Dermis microvascular lymphatic vessel endothelial cell (primary cell): Measurements from ENCODE around the gene C1orf226. TPM values are rescaled to one million over a fixed set of nuclear protein-coding genes. Genes with fewer than 3 reads are reported as not detected.
A peak's percentile ranks its signal among the peaks of the same experiment; 100 is the strongest.
"Not testable (repeated sequence)": the region's sequence is repeated elsewhere in the genome, so short reads cannot be mapped to it uniquely, and the experiment has no call there.

ENCODE experiments used
- DNase-seq, 2 donors: peaks; one replicate each; pipeline versions ENCODE4 v3.0.0 to v3.0.0-alpha.2; 2010; ENCODE audit warnings: low read depth in 2 of 2
- total RNA-seq: library from RNA; depleted of rRNA; stranded (reverse); fragments of >200 nt; gene quantifications from 2 replicates; pipeline ENCODE4 v1.2.1, GENCODE V29; 2014

The C1orf226 gene, protein sequence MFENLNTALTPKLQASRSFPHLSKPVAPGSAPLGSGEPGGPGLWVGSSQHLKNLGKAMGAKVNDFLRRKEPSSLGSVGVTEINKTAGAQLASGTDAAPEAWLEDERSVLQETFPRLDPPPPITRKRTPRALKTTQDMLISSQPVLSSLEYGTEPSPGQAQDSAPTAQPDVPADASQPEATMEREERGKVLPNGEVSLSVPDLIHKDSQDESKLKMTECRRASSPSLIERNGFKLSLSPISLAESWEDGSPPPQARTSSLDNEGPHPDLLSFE
- under 0.01 and 0.13 TPM in 2 replicates for total RNA-seq

DNA sequence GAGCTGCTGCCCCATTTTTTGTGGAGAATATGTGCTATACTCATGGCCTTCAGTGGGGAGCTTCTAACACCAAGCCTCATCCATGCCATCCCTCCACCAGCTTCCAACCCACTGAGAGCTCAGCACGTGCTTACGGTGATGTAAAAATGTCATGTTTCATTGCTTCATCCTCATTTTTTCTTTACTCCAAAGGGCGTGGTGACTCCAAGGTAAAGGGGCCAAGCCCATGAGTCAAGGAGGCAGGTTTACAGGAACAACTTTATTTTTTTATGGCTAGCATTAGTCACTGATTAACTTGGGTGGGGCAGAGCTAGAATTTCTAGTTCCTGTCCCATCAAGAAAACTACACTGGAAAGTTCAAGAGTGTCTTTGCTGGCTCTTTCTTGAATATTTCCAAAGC is at the start of gene C1orf226:
C1orf226 (plus strand) TSS at position 346 of the 400 bp plus-strand sequence. CDS start 174 bp downstream, outside the sequence.
- DNase-seq = no peak

DNA sequence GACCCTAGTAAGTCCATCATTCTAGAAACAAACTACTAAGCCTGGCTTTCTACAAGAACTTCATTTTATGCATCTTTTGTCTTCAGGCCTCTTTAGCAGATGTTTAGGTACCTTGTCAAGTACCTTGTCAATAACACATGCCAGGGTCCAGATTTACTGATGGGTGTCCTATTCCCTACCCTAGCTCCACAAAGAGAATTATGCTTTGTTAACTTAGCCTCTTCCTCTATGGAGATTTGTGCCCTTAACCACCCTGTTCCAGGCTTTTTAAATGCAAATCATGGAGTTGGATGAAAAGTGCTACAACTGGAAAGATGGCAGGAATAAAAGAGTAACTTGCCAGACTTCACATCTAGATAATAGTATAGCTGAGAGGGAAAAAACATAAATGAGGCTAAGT is 47.5 kb upstream of the C1orf226 start:
- DNase-seq = no peak

DNA sequence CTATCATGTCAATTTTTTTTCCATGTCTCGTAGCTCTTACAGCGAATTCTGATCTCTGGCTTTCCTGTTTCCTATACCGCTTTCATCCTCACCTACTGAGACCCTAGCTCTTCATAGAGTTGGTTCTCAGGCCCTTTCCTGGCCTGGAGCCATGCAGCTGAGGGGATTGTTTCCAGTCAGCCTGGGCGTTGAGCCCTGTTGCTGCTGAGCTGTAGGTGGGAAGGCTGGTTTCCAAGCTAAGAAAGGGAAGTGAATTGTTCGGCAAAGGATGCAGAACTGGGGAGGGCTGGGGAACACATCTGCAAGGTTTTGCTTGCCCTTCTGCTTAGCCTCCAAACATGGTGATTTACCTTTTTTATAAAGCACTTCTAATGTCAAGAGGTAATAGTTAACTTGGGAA is 46.4 kb upstream of the C1orf226 start:
- DNase-seq = peak in 1 of 2 donors; percentile 89

DNA sequence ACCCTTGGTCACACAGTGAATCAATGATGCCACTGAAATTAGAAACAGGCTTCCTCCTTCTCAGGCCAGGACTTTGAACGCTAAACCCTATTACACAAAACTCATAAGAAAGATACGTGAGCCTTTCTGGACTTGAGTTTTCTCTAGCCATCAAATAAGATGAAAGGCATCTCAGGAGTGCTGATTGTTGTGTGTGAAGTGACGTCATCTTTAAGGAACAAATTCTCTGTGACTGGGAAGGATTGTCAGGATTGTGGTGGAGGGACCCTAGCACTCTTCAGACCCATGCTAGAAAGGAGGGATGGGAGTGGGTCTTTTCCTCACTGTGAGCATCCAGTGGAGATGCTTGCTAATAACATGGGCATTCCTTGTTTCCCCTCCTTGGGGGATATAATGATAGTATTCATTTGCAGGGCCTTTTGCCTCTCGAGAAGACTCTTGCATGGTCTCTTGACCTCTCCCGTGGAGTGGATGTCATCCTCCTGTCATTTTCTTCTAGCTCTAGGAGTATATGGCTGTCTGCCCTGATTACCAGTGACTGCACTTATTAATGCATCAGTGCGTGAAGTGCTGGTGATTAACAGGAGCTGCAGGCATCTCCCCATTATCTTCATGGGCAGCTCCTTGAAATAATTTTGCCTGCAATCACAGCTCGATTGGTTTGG is 44.8 kb upstream of the C1orf226 start:
- DNase-seq = no peak

DNA sequence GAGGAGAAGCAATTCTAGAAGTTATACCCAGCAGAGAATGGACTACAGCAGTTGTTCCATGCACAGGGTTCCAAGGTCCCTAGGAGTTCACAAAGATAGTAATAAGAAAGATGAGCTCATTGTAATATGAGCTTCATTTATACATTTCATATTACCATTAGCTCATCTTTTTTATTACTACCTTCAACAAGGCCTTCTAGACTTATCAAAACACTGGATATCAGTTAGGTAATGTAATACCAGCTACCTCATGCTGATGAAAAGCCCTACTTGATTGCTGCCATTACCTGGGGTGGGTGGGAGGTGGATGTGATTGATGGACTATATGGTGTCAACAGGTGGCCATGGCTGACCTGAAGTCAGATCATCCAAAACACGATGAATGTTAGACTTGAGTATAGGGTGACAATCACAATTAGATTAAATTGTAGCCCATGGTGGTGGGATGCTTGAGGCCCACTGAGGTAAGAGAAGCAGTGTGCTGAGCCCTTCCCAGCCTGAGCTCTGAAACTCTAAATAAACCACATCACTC is 39.0 kb upstream of the C1orf226 start:
- no peak for DNase-seq

DNA sequence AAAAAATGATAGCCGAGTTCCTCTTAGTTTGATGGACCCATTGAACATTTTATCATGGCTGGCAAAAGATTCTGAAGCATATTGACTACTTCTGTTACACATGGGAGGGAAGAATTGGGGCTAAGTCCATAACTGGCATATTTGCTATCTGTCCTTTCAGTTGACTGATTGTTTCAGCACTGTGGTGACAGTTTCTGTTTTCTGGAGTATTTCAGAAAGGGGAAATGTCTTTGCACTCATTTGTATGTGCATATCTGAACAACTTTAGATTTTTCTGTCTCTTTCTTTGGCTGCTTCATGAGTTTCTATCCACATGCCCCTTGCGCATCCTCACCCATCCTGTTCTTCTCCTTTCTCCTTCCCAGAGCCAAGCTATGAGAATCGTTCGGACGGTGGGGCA is 38.1 kb upstream of the C1orf226 start:
- no peak for DNase-seq

DNA sequence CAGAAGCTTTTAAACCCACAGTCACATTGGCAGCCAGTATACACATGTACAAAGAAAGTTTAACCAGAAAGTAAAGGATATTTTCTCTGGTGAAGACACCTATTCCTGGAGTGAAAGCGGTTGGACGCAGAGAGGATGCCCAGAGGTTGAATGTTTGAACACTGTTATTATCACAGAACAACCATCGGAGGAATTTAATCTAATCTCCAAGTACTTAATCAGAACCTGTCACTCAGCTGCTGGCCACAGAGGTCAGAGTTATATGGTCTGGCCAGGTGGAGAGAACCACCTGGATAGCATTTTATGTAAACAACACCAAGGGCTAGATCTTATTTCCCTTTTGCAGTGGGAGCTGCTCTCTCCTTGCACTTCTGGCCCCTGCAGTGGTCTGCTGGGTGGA is 34.2 kb upstream of the C1orf226 start:
- peak in 1 of 2 donors; percentile 12 for DNase-seq

DNA sequence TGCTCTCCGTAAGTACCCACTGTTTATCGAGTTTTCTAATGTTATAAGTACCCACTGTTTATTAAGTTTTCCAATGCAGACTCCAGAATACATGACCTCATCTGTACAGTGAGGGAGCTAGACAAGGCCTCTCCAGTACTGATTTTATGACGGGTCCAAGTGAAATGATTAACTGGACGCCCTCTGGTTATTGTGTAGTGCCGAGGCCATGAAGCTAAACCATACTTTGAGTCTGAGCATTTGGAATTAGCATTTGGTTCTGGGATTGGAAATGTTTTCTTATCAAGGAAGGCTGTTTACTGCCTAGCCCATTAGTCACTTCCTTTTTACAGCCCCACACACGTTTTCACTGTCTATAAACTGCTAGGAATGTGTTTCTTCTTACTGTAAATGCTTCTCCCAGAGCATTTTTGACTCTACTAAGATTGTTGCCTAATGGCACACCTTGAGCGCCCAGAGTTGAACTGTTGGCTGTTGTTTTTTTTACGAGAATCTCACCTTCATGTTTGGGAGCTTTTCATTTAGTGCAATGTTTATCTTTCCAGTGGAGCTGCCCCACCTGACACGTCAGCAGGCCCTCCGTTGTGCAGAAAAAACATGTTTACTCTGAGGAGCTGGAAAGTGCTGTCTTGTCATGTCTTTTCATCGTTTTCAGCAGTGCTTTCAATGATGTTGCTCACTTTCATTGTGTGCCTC is 31.7 kb upstream of the C1orf226 start:
- peak in 1 of 2 donors; percentile 88 for DNase-seq

DNA sequence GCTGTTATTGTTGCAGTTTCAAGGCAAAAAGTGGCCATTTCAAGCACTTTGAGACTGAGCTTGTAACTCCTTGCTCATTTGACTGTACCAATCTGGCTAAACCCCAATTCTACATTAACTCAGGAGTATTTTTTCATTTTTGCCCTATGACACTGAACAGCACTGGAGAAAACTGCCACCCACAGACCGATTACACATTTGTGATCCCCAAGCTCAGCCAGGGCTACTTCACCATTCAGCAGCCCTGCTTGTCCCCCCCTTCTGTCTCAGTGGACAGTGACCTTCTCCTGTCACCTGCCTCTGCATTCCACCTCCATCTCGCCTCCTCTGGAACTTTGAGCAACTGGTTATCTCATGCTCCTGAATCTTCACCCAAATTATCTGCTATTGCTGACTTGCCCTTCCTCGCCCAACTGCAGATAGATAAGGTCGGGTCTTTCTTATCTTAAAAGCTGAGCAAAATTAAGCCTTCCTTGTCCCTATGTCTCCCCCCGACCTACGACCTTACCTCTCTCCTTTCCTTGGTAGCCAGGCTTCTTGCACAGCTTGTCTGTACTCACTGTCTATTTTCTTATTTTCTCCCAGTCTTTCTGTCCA is 30.2 kb upstream of the C1orf226 start:
- no peak for DNase-seq

DNA sequence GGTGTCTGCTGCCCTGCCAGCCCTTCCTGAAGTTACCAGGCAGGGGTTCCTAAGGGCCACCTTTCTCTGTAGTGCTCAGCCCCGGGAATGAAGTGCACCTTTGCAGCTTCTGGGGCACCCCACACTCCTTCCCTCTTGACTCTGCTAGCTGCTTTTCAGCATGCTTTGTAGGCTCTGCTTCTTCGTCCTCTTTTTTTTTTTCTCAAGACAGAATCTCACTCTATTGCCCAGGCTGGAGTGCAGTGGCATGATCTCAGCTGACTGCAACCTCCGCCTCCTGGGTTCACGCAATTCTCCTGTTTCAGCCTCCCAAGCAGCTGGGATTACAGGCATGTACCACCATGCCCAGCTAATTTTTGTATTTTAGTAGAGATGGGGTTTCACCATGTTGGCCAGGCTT is 29.7 kb upstream of the C1orf226 start:
- DNase-seq = not testable (repeated sequence)

DNA sequence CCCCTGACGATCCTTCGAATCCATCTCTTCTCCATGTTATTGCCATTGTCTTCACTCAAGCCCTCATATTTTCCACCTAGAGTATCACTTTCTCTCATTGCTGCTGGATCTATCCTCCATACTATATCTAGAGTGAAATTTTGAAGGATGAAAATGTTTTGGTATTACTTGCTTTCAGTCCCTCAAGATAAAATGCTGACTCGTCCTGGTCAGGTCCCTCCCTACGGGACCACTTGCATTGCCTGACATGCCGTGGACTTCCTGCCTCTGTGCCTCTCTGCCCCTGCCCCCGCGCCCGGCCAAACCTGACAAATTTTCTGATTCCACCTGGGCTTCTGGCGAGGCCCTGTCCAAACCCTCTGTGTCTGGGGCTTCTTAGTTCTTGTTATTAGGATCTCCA is 28.4 kb upstream of the C1orf226 start:
- DNase-seq = no peak

DNA sequence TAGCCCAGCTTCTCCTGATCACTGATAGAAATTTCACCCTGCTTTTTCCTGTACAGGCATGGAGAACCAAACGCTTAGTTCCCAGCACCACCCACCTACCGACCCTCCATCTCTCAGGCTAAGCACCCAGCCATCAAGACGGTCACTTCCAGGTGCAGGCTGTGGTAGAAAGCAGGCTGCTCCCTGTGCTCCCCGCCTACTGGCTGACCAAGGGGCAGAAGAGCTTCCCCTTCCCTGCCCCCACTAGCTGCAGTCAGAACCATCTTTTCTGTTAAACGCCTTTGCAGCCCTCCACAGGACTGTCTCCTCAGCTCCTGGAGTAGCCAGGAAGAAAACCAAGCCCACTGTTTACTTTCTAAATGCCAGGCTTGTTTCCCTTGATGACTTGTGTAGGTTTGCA is 27.8 kb upstream of the C1orf226 start:
- no peak for DNase-seq

DNA sequence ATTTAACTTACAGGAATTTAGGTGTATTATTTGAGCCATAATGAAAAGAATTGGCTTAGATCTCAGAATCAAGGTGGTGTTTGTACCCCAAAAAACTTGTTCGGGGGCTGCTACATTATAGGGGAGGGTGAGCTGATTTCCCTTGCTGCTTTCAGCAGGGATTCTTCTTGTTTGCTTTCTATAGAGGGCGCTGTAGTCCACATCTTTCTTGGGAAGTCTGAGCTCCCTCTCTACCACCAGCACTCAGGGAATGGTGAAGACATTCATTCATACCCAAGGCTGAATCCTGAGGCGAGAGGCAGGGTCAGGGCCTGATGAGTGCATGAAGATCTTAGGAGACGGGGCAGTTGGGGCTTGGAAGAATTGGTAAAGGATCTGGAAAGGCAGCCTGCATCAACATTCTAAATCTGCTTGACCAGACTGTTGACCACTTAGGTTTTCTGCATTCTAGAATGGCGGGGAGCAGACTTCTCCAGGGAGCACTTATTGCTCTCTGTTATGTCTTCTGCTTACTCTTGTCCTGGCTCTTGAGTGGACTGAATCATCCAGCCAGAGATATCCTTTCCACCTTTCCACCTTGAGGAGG is 23.8 kb upstream of the C1orf226 start:
- DNase-seq = peak; percentile 5 to 38

DNA sequence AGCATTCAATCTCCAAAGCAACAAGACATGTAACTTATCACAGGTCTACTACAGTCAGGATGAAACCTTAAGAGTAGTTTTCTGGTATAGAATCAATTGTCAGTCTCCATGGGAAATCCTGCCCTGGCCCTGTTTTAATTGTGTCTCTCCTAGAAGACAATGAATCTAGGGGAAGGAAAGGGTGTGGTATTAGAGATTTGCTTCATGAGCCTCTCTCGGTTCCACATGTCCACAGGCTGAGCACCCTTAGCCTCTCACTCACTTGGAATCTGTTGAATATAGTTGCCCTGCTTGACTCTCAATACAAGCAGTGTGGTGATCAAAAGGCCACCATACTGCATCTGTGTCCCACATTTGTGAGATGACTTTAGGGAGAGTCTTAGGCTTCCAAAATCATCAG is 22.6 kb upstream of the C1orf226 start:
- no peak for DNase-seq

DNA sequence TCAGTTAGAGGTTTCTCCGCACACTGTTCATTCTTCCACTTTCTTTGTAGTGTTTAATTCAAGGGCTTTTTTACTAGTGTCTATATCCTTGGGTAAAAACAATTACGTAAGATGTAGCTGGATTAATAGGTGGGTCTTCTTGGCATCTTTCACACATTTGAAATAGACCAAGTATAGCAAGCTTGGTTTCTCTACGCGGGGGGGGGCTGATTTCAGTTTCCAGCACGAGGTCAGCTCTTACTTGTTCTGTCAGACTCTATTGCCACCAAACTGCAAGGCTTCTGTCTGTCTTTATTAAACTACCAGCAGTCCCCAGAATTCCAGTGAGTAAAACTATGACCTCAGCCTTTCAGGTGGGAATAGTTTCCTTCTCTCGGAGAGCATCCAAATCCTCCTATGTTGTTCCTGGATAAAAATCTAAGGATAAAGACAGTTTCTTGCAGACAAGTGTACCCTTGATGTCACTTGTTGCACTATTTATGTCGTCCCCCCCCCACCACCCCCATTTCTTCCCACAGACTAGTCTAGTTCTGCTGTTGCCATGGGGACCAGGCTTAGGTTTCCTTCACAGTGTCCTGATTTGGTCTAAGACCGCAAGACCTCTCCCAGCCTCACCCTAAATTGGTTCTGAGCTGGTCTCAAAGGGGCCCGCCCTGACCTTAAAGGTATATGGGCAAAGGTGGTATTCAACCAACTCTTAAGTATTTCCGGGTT is 21.8 kb upstream of the C1orf226 start:
- DNase-seq = no peak

DNA sequence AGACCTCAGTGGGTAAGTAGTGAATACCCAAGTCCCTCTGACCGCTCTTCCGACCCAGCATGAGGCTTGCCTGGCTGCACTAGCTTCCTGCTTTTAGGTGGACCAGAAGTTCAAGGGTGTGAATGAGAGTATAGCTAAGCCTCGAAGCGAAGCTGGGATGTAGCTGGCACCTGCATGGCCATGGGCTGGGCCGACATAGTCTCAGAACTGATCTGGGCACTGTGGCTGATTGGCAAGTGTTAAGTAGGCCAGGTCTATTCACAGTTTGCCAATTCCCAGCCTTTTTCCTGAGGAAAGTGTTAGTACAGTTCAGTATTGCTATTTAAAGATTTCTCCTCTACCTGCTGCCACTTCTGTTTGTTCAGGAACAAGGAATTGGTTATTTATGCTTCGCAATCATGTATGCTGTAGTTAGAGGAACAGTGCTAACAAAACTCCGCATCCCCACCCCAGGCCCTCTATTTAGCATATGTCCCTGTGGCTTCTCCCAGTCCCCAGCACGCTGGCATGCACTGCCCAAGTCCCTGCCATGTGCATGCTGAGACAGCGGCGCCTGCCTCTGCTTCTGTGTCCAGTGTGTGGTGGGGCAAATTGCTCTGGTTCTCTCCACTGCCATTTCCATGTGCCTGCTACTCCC is 21.2 kb upstream of the C1orf226 start:
- no peak for DNase-seq

DNA sequence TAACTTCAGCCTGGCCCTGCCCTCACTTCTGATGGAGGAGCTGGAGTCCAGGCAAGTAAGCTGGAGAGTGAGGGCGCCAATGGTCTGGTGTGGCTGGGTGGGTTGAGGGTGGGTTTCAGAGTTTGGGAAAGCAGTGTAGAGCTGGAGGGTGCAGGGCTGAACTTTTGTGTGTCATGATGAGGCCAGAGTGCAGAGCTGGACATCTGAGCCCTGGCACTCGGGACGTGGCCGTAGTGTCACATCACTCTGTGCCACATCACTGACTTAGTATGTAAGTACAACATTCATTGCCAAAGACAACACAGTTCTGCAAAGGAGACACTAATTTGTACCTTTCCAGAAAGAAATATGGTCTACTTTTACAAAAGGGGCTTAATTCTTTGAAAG is 20.7 kb upstream of the C1orf226 start:
- DNase-seq = no peak

DNA sequence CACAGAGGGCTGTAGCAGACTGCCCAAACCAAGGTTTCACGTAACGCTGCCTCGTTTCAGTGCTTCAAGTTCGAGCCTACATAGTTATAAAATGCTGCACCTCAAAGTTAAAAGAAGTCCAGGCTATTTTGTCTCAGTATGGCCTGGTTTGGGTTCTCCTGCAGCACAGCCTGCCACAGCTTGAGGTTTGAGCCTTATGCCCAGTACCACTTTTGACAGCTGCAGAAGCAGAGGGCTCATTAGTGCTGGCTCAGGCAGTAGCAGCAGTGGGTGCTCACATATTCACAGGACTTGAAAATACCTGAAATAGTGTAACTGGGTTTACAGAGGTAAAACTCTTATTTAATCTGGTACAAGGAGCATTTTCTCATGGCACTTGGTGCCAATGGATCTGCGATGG is 20.2 kb upstream of the C1orf226 start:
- no peak for DNase-seq

DNA sequence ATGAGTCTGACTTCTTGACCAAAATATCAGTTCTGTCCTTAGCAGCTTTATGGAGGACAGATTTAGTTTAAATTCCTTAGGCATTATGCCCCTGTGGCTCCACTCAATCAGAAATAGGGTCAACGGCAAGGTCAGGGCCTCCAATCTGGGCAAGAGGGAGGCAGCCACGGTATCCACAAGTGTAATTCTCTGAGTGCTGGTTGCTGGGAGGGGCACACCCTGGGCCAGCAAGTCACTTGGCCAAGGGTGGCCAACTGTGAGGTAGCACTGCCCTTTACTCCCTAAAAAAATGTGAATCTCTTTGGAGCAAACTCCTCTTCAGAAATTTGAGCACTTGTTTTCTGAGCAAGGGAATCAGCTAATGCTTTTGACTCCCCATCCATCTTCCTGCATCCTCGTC is 17.7 kb upstream of the C1orf226 start:
- DNase-seq = no peak

DNA sequence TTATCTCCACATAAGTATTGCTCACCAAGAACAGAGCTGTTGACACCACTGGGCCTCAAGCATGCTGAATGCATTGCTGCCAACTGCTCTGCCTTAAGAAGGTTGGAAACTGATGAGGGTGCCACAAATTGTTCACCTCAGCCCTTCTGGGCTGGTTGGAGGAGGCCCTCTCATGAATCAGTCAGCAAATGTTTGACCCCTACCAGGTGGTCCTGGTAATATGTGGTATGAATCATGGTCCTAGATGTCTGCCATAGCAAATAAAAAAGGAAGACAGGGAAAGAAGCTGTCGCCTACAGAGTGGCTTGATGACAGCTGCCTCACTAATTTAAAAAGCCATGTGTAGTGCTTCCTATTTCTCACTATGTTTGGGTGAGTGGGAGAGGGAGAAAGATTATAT is 17.0 kb upstream of the C1orf226 start:
- DNase-seq = no peak
